ENCODE measurements around the gene C8G.

C8G gene

GRCh38 chr9:136920734-136921231 is 24.3 kb upstream of the C8G start:
- DNase-seq = no peak

- DNase-seq = no peak
Observed at GRCh38 chr9:136921307-136921706, 23.7 kb upstream of the C8G start.

GRCh38 chr9:136921718-136922117 is 23.3 kb upstream of the C8G start:
- no peak for DNase-seq

GRCh38 chr9:136922540-136922939 is 22.5 kb upstream of the C8G start:
- DNase-seq = no peak

- DNase-seq = no peak
Observed at GRCh38 chr9:136923881-136924280, 21.2 kb upstream of the C8G start.

GRCh38 chr9:136925414-136926153 is 19.5 kb upstream of the C8G start:
- DNase-seq = no peak

- no peak for DNase-seq
Observed at GRCh38 chr9:136926154-136926704, 18.8 kb upstream of the C8G start.

- no peak for DNase-seq
Observed at GRCh38 chr9:136926749-136927148, 18.3 kb upstream of the C8G start.

GRCh38 chr9:136927343-136928271 is 17.4 kb upstream of the C8G start:
- no peak for DNase-seq

- DNase-seq = no peak
Observed at GRCh38 chr9:136928591-136928990, 16.5 kb upstream of the C8G start.

- no peak for DNase-seq
Observed at GRCh38 chr9:136930014-136930413, 15.0 kb upstream of the C8G start.

- no peak for DNase-seq
Observed at GRCh38 chr9:136931611-136932130, 13.4 kb upstream of the C8G start.

- DNase-seq = no peak
Observed at GRCh38 chr9:136934277-136934676, 10.8 kb upstream of the C8G start.

- DNase-seq = no peak
Observed at GRCh38 chr9:136935651-136936050, 9.4 kb upstream of the C8G start.

- DNase-seq = no peak
Observed at GRCh38 chr9:136936645-136937170, 8.3 kb upstream of the C8G start.

GRCh38 chr9:136937186-136938001 is 7.6 kb upstream of the C8G start:
- no peak for DNase-seq

GRCh38 chr9:136939431-136939995 is 5.5 kb upstream of the C8G start:
- DNase-seq = no peak

- no peak for DNase-seq
Observed at GRCh38 chr9:136939996-136940525, 5.0 kb upstream of the C8G start.

- DNase-seq = no peak
Observed at GRCh38 chr9:136940526-136941230, 4.4 kb upstream of the C8G start.

- no peak for DNase-seq
Observed at GRCh38 chr9:136941231-136942111, 3.6 kb upstream of the C8G start.

All from effector CD8-positive, alpha-beta T cell (primary cell).